PFSK-1 (cell line): ENCODE results near the gene SPOCK3.

Experiments
- FOXP2 ChIP-seq: optimal IDR thresholded peaks from 2 replicates; pipeline ENCODE3; 2011; ENCODE audit warnings: borderline replicate concordance, control low read depth, inconsistent platforms; ENCODE audit not compliant: insufficient read depth; ENCODE audit errors: extremely low read length, extremely low read depth
- POLR2AphosphoS5 ChIP-seq: IDR thresholded peaks from 2 replicates; pipeline ENCODE4 v1.6.1; 2012; ENCODE audit warnings: low read depth, mild to moderate bottlenecking, control low read depth, low read length, moderate library complexity

- TF ChIP-seq FOXP2 (no peak), POLR2AphosphoS5 (no peak)
Observed at GRCh38 chr4:166842795-166843261, 391.5 kb downstream of the SPOCK3 start.
